Keratinocyte (primary cell): ENCODE results near the gene DCAF8.

Experiments
- EZH2 ChIP-seq: IDR thresholded peaks from one replicate; pipeline ENCODE4 v1.6.1; 2012; ENCODE audit warnings: inconsistent platforms, mild to moderate bottlenecking, low read length, moderate library complexity
- TF ChIP-seq, protein P1 (sequence below), 3 experiments: IDR thresholded peaks in 1 of 3; conservative IDR thresholded peaks in 1 of 3; optimal IDR thresholded peaks in 1 of 3; 2 replicates in 2 of 3; 3 replicates in 1 of 3; pipeline versions ENCODE3 to v1.5.1; 2011; ENCODE audit warnings: low read length in 3 of 3, mild to moderate bottlenecking in 3 of 3, moderate library complexity in 2 of 3, control low read depth in 1 of 3, inconsistent platforms in 1 of 3; ENCODE audit not compliant: insufficient read depth in 2 of 3; ENCODE audit errors: extremely low read depth in 1 of 3

DNA sequence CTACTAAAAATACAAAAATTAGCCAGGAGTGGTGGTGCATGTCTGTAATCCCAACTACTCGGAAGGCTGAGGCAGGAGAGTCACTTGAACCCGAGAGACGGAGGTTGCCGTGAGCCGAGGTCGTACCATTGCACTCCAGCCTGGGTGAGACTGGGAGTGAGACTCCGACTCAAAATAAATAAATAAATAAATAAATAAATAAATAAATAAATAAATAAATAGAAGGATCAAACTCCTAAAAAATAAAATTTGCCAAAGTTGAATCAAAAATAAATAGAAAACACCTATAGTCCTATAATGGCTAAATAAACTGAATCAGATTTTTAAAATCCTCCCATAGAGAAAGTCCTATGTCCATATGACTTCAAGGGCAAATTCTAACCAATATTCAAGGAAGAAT lies 37.8 kb upstream of the DCAF8 start:
- TF ChIP-seq EZH2 = no peak
- TF ChIP-seq, protein P1, sequence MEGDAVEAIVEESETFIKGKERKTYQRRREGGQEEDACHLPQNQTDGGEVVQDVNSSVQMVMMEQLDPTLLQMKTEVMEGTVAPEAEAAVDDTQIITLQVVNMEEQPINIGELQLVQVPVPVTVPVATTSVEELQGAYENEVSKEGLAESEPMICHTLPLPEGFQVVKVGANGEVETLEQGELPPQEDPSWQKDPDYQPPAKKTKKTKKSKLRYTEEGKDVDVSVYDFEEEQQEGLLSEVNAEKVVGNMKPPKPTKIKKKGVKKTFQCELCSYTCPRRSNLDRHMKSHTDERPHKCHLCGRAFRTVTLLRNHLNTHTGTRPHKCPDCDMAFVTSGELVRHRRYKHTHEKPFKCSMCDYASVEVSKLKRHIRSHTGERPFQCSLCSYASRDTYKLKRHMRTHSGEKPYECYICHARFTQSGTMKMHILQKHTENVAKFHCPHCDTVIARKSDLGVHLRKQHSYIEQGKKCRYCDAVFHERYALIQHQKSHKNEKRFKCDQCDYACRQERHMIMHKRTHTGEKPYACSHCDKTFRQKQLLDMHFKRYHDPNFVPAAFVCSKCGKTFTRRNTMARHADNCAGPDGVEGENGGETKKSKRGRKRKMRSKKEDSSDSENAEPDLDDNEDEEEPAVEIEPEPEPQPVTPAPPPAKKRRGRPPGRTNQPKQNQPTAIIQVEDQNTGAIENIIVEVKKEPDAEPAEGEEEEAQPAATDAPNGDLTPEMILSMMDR (optimal IDR thresholded peaks at IDR 0.05 in 1 of 3, IDR thresholded peaks at IDR 0.05 in 1 of 3, conservative IDR thresholded peaks at IDR 0.05 in 1 of 3; ENCODE audit: extremely low read depth in 1 of 3, insufficient read depth in 2 of 3, low read length in 3 of 3) = no peak
